NOMO-1 (cell line): Measurements from ENCODE around the gene GLB1L3.
"Not testable (repeated sequence)": the region's sequence is repeated elsewhere in the genome, so short reads cannot be mapped to it uniquely, and the experiment has no call there.

Experiments used
- DNase-seq, 2 experiments: peaks; one replicate each; lab custom pipeline; 2025; ENCODE audit not compliant: unreplicated experiment in 2 of 2; lab: John Stamatoyannopoulos, UW

Gene GLB1L3

GRCh38 chr11:134250675-134251074, 25.5 kb upstream of the GLB1L3 start:
- DNase-seq: no peak

GRCh38 chr11:134252346-134253187, 23.6 kb upstream of the GLB1L3 start:
- peak; percentile 42 to 54 for DNase-seq

GRCh38 chr11:134253188-134253993, 22.8 kb upstream of the GLB1L3 start, which contains the start of the genes ACAD8 and THYN1:
TSS of gene ACAD8 (plus strand) at chr11:134253568. CDS start at chr11:134253601, 33 bp downstream.
TSS of gene THYN1 (minus strand) at chr11:134253352. CDS start at chr11:134252882, 470 bp downstream.
- DNase-seq: peak; percentile 94 to 95

GRCh38 chr11:134254433-134255183, 21.6 kb upstream of the GLB1L3 start:
- DNase-seq: peak in 1 of 2 experiments; percentile 50

- not testable (repeated sequence) for DNase-seq
Observed at GRCh38 chr11:134255184-134255561, 21.0 kb upstream of the GLB1L3 start.

GRCh38 chr11:134257101-134257500, 19.1 kb upstream of the GLB1L3 start:
- no peak for DNase-seq

GRCh38 chr11:134258577-134258976, 17.6 kb upstream of the GLB1L3 start:
- DNase-seq: no peak

- DNase-seq: peak; percentile 68 to 95
Observed at GRCh38 chr11:134260503-134260902, 15.7 kb upstream of the GLB1L3 start.

GRCh38 chr11:134260983-134261382, 15.2 kb upstream of the GLB1L3 start:
- DNase-seq: no peak

- peak in 1 of 2 experiments; percentile 9 for DNase-seq
Observed at GRCh38 chr11:134261626-134262488, 14.3 kb upstream of the GLB1L3 start.

GRCh38 chr11:134264966-134265764, 11.0 kb upstream of the GLB1L3 start:
- no peak for DNase-seq

- peak in 1 of 2 experiments; percentile 45 for DNase-seq
Observed at GRCh38 chr11:134266440-134266839, 9.7 kb upstream of the GLB1L3 start.

GRCh38 chr11:134266841-134267251, 9.3 kb upstream of the GLB1L3 start:
- peak; percentile 53 to 77 for DNase-seq

GRCh38 chr11:134267461-134267860, 8.7 kb upstream of the GLB1L3 start:
- no peak for DNase-seq

- no peak for DNase-seq
Observed at GRCh38 chr11:134267966-134268365, 8.2 kb upstream of the GLB1L3 start.

GRCh38 chr11:134270250-134270714, 5.9 kb upstream of the GLB1L3 start:
- DNase-seq: no peak

GRCh38 chr11:134271978-134272377, 4.2 kb upstream of the GLB1L3 start:
- no peak for DNase-seq

- DNase-seq: no peak
Observed at GRCh38 chr11:134272381-134273316, 3.5 kb upstream of the GLB1L3 start.
